HEK293 (cell line): Measurements from ENCODE around the gene GBA2.

Experiments used
- CTCF ChIA-PET: fragments of 350-600 bp; formaldehyde crosslinking; extraction: SDS; loops from one replicate; lab custom pipeline; 2021; ENCODE audit warnings: antibody characterized with exemption; lab: Yijun Ruan, JAX
- POLR2A ChIA-PET: fragments of 300-600 bp; formaldehyde crosslinking; extraction: SDS; loops from one replicate; lab custom pipeline; 2020; ENCODE audit warnings: antibody characterized with exemption, inconsistent platforms; lab: Yijun Ruan, JAX
- H3K27ac ChIP-seq: fragments of 200-500 bp; sonication (Bioruptor generic); 2 replicates; pipeline ENCODE4 v1.5.1; 2014; ENCODE audit warnings: low read depth, low read length, control low read depth, inconsistent platforms; ENCODE audit errors: extremely low read depth
- H3K36me3 ChIP-seq, 2 experiments: fragments of 200-500 bp in 1 of 2; sonication (Bioruptor generic) in 1 of 2; 1 replicate in 1 of 2; 2 replicates in 1 of 2; pipeline ENCODE4 v1.5.1; 2014 to 2017; ENCODE audit warnings: inconsistent platforms in 2 of 2, low read length in 2 of 2; ENCODE audit not compliant: control insufficient read depth in 2 of 2, insufficient read depth in 1 of 2
- H3K4me1 ChIP-seq: fragments of 200-500 bp; sonication (Bioruptor generic); 2 replicates; pipeline ENCODE4 v1.5.1; 2014; ENCODE audit warnings: mild to moderate bottlenecking, low read length, inconsistent platforms; ENCODE audit not compliant: control insufficient read depth, insufficient read depth
- H3K4me3 ChIP-seq: 2 replicates; pipeline ENCODE4 v1.5.1; 2011; ENCODE audit warnings: low read depth, mild to moderate bottlenecking, control low read depth, low read length, moderate library complexity
- H3K9me3 ChIP-seq: fragments of 200-500 bp; sonication (Bioruptor generic); 2 replicates; pipeline ENCODE4 v1.5.1; 2014; ENCODE audit warnings: low read depth, low read length, inconsistent platforms; ENCODE audit not compliant: control insufficient read depth, insufficient read depth
- KLF9 ChIP-seq: fragments of 450-650 bp; formaldehyde crosslinking; IDR thresholded peaks from 2 replicates; pipeline ENCODE4 v1.5.1; 2016; ENCODE audit warnings: missing biosample characterization, missing genetic modification characterization, low read depth
- MEIS1 ChIP-seq: sonication (generic); formaldehyde crosslinking; IDR thresholded peaks from 2 replicates; pipeline ENCODE4 v1.8.1; 2022; ENCODE audit warnings: missing genetic modification reagents, mild to moderate bottlenecking, borderline replicate concordance
- MZF1 ChIP-seq: fragments of 450-650 bp; formaldehyde crosslinking; IDR thresholded peaks from 2 replicates; pipeline ENCODE4 v1.5.1; 2017; ENCODE audit warnings: missing biosample characterization, missing genetic modification characterization, borderline replicate concordance
- ZNF121 ChIP-seq: fragments of 450-650 bp; formaldehyde crosslinking; IDR thresholded peaks from 2 replicates; pipeline ENCODE4 v1.5.1; 2016; ENCODE audit warnings: missing biosample characterization, missing genetic modification characterization
- ZNF24 ChIP-seq: fragments of 450-650 bp; formaldehyde crosslinking; IDR thresholded peaks from 2 replicates; pipeline ENCODE4 v1.5.1; 2016; ENCODE audit warnings: missing biosample characterization, missing genetic modification characterization
- ZNF366 ChIP-seq: fragments of 450-650 bp; formaldehyde crosslinking; conservative IDR thresholded peaks from 2 replicates; pipeline ENCODE4 v1.5.1; 2016; ENCODE audit warnings: missing biosample characterization, missing genetic modification characterization
- ZNF394 ChIP-seq: fragments of 450-650 bp; formaldehyde crosslinking; IDR thresholded peaks from 2 replicates; pipeline ENCODE4 v1.5.1; 2016; ENCODE audit warnings: missing biosample characterization, missing genetic modification characterization, mild to moderate bottlenecking, moderate library complexity, borderline replicate concordance
- ZNF473 ChIP-seq: fragments of 450-650 bp; formaldehyde crosslinking; IDR thresholded peaks from 2 replicates; pipeline ENCODE4 v1.5.1; 2017; ENCODE audit warnings: missing biosample characterization, missing genetic modification characterization
- ZNF623 ChIP-seq: fragments of 450-650 bp; formaldehyde crosslinking; IDR thresholded peaks from 2 replicates; pipeline ENCODE4 v1.5.1; 2016; ENCODE audit warnings: missing biosample characterization, missing genetic modification characterization
- TF ChIP-seq, protein P1 (sequence below): fragments of 450-650 bp; formaldehyde crosslinking; IDR thresholded peaks from 2 replicates; pipeline ENCODE4 v1.5.1; 2016; ENCODE audit warnings: missing biosample characterization, missing genetic modification characterization, borderline replicate concordance
- TF ChIP-seq, protein P2 (sequence below): fragments of 450-650 bp; formaldehyde crosslinking; IDR thresholded peaks from 2 replicates; pipeline ENCODE4 v1.5.1; 2016; ENCODE audit warnings: missing biosample characterization, missing genetic modification characterization
- TF ChIP-seq, protein P3 (sequence below): fragments of 450-650 bp; formaldehyde crosslinking; IDR thresholded peaks from 2 replicates; pipeline ENCODE4 v1.5.1; 2016; ENCODE audit warnings: missing biosample characterization, missing genetic modification characterization

Gene GBA2

DNA sequence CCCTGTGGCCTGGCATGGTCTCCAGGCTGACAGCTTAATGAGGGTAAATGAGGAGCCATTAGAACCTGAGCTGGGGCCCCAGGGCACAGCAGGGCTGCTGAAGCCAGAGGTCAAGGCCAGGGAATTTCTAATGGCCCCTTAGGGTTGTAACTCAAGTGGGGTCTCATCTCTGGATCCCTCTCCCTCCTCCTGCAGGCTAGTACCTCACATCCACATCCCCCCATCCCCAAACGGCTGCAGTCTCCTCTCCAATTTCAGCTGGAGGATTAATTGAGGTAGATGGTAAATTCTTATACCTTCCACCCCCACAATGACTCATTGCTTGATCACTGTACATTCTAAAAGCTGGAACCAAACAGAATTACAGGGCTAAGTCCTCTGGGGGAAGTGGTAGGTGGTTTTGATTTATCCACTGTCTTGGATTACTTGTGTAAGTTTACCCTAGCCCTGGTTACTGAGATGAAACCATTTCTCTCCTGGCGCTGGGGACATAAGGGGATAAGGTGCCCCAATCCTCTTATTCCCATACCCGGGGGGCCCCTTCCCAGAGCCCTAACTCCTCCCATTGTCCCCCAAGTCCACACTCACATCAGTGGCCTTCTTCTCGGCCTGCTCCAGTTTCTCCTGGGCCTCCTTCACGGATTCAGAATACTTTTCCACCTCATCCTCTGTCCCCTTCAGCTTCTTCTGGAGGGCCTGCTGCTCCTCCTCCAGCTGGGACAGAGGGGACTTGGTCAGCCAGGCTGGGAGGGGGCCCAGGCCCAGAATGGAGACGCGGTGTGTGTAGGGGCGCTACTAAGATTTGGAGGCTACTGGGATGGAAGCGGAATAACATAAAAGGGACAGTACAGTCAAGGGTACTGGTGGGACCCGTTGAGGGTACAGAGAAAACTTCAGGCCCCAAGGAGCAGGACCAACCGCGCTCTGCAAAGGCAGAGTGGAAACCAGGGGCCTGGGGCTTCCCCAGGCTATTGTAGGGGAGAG, 60.2 kb downstream of the GBA2 start (continued):
- peak; percentile 44; the same call in 1 of the 2 replicates for TF ChIP-seq ZNF366 (tag by site-specific recombination)
- no peak for TF ChIP-seq ZNF473 (tag by site-specific recombination)
- TF ChIP-seq MEIS1 (CRISPR knock-in tag) = no peak
- TF ChIP-seq, protein P1, sequence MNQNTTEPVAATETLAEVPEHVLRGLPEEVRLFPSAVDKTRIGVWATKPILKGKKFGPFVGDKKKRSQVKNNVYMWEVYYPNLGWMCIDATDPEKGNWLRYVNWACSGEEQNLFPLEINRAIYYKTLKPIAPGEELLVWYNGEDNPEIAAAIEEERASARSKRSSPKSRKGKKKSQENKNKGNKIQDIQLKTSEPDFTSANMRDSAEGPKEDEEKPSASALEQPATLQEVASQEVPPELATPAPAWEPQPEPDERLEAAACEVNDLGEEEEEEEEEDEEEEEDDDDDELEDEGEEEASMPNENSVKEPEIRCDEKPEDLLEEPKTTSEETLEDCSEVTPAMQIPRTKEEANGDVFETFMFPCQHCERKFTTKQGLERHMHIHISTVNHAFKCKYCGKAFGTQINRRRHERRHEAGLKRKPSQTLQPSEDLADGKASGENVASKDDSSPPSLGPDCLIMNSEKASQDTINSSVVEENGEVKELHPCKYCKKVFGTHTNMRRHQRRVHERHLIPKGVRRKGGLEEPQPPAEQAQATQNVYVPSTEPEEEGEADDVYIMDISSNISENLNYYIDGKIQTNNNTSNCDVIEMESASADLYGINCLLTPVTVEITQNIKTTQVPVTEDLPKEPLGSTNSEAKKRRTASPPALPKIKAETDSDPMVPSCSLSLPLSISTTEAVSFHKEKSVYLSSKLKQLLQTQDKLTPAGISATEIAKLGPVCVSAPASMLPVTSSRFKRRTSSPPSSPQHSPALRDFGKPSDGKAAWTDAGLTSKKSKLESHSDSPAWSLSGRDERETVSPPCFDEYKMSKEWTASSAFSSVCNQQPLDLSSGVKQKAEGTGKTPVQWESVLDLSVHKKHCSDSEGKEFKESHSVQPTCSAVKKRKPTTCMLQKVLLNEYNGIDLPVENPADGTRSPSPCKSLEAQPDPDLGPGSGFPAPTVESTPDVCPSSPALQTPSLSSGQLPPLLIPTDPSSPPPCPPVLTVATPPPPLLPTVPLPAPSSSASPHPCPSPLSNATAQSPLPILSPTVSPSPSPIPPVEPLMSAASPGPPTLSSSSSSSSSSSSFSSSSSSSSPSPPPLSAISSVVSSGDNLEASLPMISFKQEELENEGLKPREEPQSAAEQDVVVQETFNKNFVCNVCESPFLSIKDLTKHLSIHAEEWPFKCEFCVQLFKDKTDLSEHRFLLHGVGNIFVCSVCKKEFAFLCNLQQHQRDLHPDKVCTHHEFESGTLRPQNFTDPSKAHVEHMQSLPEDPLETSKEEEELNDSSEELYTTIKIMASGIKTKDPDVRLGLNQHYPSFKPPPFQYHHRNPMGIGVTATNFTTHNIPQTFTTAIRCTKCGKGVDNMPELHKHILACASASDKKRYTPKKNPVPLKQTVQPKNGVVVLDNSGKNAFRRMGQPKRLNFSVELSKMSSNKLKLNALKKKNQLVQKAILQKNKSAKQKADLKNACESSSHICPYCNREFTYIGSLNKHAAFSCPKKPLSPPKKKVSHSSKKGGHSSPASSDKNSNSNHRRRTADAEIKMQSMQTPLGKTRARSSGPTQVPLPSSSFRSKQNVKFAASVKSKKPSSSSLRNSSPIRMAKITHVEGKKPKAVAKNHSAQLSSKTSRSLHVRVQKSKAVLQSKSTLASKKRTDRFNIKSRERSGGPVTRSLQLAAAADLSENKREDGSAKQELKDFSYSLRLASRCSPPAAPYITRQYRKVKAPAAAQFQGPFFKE (tag by site-specific recombination) = no peak
- TF ChIP-seq ZNF121 (tag by site-specific recombination) = no peak
- no peak for TF ChIP-seq ZNF24 (tag by site-specific recombination)
- 0 out of 2 replicates have a peak, but pooled peaks have one; percentile 18 for TF ChIP-seq MZF1
- TF ChIP-seq KLF9 = no peak
- TF ChIP-seq, protein P2, sequence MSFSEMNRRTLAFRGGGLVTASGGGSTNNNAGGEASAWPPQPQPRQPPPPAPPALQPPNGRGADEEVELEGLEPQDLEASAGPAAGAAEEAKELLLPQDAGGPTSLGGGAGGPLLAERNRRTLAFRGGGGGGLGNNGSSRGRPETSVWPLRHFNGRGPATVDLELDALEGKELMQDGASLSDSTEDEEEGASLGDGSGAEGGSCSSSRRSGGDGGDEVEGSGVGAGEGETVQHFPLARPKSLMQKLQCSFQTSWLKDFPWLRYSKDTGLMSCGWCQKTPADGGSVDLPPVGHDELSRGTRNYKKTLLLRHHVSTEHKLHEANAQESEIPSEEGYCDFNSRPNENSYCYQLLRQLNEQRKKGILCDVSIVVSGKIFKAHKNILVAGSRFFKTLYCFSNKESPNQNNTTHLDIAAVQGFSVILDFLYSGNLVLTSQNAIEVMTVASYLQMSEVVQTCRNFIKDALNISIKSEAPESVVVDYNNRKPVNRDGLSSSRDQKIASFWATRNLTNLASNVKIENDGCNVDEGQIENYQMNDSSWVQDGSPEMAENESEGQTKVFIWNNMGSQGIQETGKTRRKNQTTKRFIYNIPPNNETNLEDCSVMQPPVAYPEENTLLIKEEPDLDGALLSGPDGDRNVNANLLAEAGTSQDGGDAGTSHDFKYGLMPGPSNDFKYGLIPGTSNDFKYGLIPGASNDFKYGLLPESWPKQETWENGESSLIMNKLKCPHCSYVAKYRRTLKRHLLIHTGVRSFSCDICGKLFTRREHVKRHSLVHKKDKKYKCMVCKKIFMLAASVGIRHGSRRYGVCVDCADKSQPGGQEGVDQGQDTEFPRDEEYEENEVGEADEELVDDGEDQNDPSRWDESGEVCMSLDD (tag by site-specific recombination) = no peak
- TF ChIP-seq, protein P3, sequence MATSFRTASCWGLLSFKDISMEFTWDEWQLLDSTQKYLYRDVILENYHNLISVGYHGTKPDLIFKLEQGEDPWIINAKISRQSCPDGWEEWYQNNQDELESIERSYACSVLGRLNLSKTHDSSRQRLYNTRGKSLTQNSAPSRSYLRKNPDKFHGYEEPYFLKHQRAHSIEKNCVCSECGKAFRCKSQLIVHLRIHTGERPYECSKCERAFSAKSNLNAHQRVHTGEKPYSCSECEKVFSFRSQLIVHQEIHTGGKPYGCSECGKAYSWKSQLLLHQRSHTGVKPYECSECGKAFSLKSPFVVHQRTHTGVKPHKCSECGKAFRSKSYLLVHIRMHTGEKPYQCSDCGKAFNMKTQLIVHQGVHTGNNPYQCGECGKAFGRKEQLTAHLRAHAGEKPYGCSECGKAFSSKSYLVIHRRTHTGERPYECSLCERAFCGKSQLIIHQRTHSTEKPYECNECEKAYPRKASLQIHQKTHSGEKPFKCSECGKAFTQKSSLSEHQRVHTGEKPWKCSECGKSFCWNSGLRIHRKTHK = no peak
- TF ChIP-seq ZNF394 (tag by site-specific recombination) = peak; percentile 69; the same call in 1 of the 2 replicates

DNA sequence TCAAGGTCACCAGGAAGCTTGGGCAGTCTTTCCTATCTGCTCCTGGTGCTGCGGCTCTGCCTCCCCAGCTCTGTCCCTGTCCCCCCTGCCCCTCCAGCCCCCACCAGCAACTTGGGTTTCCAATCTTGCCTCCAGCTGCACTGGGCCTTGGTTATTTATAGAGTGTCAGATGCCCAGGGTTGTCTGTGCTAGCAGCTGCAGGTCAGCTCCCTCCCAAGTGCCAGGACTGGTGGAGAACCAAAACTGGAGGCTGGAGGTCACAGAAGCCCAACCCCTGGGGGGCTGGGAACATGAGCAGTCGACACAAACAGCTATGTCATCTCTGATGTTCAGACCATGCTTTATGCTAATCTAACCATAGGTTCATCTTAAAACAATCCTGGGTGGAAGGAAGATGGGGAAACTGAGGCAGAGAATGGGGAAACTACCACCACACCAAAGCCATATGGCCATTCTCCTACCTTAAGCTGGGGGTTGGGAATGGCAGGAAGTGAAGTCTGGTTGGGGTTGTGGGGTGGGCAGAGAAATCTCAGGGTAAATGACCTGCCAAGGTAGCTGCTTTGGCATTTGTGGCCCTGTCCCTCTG, 61.0 kb downstream of the GBA2 start:
- Histone ChIP-seq H3K36me3 (peaks cover 0 to 26% of the 10 kb centered on the region in 2 experiments; a peak in 1 of 3 replicates), H3K9me3 (no peaks in the 10 kb centered on the region), H3K4me1 (peaks cover 3% of the 10 kb centered on the region; the same call in 1 of the 2 replicates), H3K4me3 (no peak overlapping the region), H3K27ac (no peak overlapping the region)
- CTCF ChIA-PET = interaction anchor here (0.6 to 2.4 kb wide), 7 partner anchors 8 to 42 kb away, joined by 3 to 23 read pairs (median 5); partner anchors contain the start of genes ARHGEF39 and CCDC107
- POLR2A ChIA-PET = interaction anchor here (0.8 to 2.3 kb wide), 7 partner anchors 9 to 43 kb away, joined by 3 to 7 read pairs (median 4); partner anchors contain the start of genes ARHGEF39, CCDC107 and RMRP
- no peak for TF ChIP-seq ZNF623 (tag by site-specific recombination)
